ENCODE measurements around the gene ASIC2.

ASIC2 gene

DNA sequence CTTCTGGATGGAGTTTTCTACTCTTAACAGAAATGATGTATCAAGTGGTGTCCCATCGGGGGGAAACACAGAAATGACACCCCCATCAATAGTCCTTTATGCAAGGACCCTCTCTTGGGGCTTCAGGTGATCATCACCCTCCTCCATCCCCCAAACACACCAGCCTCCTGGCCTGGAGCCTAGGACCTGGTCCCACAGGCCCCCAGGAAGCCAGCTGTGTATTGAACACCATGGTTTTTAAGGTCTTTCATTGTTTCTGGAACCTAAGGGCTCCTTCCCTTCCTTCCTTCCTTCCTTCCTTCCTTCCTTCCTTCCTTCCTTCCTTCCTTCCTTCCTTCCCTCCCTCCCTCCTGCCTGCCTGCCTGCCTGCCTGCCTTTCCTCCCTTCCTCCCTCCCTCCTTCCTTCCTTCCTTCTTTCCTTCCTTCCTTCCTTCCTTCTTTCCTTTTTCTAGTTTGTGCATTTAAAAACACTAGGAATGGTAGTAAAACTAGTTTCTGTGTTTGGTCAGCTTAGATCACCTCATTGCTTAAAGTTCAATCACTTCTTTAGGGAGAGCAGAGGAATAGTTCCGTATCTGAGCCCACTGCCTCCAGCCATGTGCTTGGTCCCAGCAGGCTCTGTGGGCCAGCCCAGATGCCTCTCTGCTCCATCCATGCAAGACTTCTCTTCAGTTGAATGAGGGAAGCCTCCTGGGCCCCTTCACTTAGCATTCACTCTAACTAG, 23.6 kb downstream of the ASIC2 start:
- H3K4me3 ChIP-seq (replicated peaks; ENCODE audit: insufficient read depth, low read length) = no peak overlapping the region
- no peak overlapping the region for H3K27ac ChIP-seq (replicated peaks)
- TF ChIP-seq GABPA (IDR thresholded peaks at IDR 0.05; ENCODE audit: low read depth) (no peak), SPI1 (IDR thresholded peaks at IDR 0.05; ENCODE audit: borderline replicate concordance, low read depth) (no peak), POLR2AphosphoS5 (IDR thresholded peaks at IDR 0.05; ENCODE audit: low read depth) (no peak)
- TF ChIP-seq, protein P1, sequence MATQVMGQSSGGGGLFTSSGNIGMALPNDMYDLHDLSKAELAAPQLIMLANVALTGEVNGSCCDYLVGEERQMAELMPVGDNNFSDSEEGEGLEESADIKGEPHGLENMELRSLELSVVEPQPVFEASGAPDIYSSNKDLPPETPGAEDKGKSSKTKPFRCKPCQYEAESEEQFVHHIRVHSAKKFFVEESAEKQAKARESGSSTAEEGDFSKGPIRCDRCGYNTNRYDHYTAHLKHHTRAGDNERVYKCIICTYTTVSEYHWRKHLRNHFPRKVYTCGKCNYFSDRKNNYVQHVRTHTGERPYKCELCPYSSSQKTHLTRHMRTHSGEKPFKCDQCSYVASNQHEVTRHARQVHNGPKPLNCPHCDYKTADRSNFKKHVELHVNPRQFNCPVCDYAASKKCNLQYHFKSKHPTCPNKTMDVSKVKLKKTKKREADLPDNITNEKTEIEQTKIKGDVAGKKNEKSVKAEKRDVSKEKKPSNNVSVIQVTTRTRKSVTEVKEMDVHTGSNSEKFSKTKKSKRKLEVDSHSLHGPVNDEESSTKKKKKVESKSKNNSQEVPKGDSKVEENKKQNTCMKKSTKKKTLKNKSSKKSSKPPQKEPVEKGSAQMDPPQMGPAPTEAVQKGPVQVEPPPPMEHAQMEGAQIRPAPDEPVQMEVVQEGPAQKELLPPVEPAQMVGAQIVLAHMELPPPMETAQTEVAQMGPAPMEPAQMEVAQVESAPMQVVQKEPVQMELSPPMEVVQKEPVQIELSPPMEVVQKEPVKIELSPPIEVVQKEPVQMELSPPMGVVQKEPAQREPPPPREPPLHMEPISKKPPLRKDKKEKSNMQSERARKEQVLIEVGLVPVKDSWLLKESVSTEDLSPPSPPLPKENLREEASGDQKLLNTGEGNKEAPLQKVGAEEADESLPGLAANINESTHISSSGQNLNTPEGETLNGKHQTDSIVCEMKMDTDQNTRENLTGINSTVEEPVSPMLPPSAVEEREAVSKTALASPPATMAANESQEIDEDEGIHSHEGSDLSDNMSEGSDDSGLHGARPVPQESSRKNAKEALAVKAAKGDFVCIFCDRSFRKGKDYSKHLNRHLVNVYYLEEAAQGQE (IDR thresholded peaks at IDR 0.05; ENCODE audit: insufficient replicate concordance, low read depth) = no peak
- TF ChIP-seq, protein P2, sequence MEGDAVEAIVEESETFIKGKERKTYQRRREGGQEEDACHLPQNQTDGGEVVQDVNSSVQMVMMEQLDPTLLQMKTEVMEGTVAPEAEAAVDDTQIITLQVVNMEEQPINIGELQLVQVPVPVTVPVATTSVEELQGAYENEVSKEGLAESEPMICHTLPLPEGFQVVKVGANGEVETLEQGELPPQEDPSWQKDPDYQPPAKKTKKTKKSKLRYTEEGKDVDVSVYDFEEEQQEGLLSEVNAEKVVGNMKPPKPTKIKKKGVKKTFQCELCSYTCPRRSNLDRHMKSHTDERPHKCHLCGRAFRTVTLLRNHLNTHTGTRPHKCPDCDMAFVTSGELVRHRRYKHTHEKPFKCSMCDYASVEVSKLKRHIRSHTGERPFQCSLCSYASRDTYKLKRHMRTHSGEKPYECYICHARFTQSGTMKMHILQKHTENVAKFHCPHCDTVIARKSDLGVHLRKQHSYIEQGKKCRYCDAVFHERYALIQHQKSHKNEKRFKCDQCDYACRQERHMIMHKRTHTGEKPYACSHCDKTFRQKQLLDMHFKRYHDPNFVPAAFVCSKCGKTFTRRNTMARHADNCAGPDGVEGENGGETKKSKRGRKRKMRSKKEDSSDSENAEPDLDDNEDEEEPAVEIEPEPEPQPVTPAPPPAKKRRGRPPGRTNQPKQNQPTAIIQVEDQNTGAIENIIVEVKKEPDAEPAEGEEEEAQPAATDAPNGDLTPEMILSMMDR (IDR thresholded peaks at IDR 0.05; ENCODE audit: insufficient read depth, low read length) = no peak

DNA sequence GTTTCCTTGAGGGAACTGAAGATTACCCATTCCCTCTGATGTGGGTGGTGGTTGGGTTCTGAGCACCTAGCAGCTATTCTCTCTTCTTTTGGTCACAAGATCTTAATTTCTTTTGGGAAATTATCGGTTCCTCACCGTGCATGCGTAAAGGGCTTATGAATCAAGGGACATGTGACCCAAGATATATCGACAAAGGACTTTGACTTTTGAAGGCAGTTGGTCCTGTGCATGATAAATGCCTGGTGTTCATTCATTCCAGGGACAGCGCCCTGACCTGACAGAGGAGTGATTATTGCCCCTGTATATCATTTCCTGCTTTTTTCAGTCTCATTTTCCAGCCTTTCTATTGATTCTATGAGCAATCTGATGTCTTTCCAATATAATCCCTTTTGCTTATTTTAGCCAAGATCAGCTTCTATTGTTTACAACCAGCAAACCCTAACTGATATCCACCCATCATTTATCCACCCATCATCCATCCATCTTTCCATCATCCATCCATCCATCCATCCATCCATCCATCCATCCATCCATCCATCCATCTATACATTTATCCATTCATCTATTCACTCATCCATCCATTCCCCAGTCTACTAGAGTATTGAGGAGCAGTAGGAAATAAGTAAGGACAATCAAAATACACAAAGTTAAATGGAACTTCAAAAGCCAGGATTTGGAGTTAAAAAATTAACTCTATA, 25.1 kb downstream of the ASIC2 start:
- no peak for DNase-seq (ENCODE audit: low read depth in 1 of 2, low spot score in 1 of 2)
- no peak overlapping the region for H3K27ac ChIP-seq (replicated peaks)

More for the DNA sequence above, 23.6 kb downstream of the ASIC2 start:
- no peak for DNase-seq (ENCODE audit: low read depth in 1 of 2, low spot score in 1 of 2)
- no peaks in the 10 kb centered on the region for H3K27me3 ChIP-seq (ENCODE audit: insufficient read depth, poor library complexity, severe bottlenecking)

DNA sequence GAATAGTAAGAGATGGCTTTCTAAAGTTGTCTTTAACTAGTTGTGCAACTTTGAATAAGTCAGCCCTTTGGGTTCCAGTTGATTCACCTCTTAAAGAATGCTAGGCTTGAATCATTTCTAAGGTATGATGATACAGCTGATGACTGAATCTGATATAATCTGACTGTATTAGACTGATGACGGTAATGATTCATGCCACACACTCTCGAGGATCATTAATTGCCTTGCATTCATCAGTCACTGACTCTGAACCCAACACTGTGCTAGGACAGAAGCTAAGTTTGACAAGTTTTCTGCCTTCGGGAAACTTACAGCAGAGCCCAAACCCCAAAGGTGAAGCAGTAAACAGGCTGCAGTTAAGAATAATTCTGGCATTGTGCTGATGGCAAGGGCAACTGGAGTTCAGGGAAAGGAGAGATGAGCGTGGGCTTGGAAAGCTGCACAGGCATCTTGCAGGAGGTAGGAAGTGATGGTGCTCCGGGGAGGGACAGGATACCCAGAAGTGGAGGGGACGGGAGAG, 25.8 kb downstream of the ASIC2 start:
- H3K27ac ChIP-seq (replicated peaks) = no peak overlapping the region
- no peak overlapping the region for H3K4me3 ChIP-seq (replicated peaks; ENCODE audit: insufficient read depth, low read length)
- TF ChIP-seq, protein P2 (IDR thresholded peaks at IDR 0.05; ENCODE audit: insufficient read depth, low read length) = no peak
- TF ChIP-seq SPI1 (IDR thresholded peaks at IDR 0.05; ENCODE audit: borderline replicate concordance, low read depth) = no peak
- no peak for TF ChIP-seq GABPA (IDR thresholded peaks at IDR 0.05; ENCODE audit: low read depth)
- TF ChIP-seq POLR2AphosphoS5 (IDR thresholded peaks at IDR 0.05; ENCODE audit: low read depth) = no peak
- TF ChIP-seq, protein P1 (IDR thresholded peaks at IDR 0.05; ENCODE audit: insufficient replicate concordance, low read depth) = no peak
- DNase-seq (ENCODE audit: low read depth in 1 of 2, low spot score in 1 of 2) = no peak
- no peaks in the 10 kb centered on the region for H3K27me3 ChIP-seq (ENCODE audit: insufficient read depth, poor library complexity, severe bottlenecking)

More for the DNA sequence above, 25.1 kb downstream of the ASIC2 start:
- Histone ChIP-seq H3K27me3 (ENCODE audit: insufficient read depth, poor library complexity, severe bottlenecking) (no peaks in the 10 kb centered on the region), H3K4me3 (replicated peaks; ENCODE audit: insufficient read depth, low read length) (no peak overlapping the region)
- TF ChIP-seq, protein P2 (IDR thresholded peaks at IDR 0.05; ENCODE audit: insufficient read depth, low read length) = no peak
- TF ChIP-seq, protein P1 (IDR thresholded peaks at IDR 0.05; ENCODE audit: insufficient replicate concordance, low read depth) = no peak
- TF ChIP-seq SPI1 (IDR thresholded peaks at IDR 0.05; ENCODE audit: borderline replicate concordance, low read depth) = no peak
- no peak for TF ChIP-seq GABPA (IDR thresholded peaks at IDR 0.05; ENCODE audit: low read depth)
- TF ChIP-seq POLR2AphosphoS5 (IDR thresholded peaks at IDR 0.05; ENCODE audit: low read depth) = no peak

All from HL-60 (cell line).